ENCODE data around the gene CHPF2.

Gene CHPF2

DNA sequence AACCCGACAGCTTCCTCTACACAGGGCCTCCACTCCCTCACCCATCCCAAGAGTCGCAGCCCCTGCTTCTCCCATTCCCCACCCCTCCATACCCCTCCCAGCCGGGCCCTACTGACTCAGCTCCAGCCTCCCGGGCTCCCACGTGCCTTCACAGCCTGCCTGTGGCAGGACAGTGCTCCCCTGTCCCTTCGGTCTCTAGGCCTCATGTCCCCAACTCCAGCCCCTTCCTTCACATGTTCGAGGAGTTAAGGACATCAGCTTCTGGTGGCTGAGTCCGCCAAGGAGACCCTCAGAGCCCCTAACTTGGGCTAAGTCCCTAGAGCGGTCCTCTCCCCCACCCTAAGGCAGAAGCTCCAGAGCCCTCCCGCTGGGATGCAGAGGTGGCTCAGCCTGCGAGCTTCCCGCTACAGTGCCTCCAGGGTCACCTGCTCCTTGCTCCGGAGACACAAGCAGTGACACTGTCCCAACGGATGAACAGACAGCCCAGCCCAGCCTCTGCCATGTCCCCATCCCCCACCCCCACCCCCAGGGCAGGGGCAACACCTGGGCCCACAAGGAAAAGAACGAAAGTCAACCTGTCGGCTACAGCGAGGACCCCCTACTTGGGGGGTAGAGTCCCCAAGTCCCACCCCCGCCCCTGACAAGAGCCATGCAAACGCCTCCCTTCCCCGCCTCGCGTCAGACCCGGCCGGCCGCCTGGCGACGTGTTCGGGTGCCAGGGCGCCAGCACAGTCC, 15.5 kb downstream of the CHPF2 start:
- DNase-seq: peak; percentile 66

DNA sequence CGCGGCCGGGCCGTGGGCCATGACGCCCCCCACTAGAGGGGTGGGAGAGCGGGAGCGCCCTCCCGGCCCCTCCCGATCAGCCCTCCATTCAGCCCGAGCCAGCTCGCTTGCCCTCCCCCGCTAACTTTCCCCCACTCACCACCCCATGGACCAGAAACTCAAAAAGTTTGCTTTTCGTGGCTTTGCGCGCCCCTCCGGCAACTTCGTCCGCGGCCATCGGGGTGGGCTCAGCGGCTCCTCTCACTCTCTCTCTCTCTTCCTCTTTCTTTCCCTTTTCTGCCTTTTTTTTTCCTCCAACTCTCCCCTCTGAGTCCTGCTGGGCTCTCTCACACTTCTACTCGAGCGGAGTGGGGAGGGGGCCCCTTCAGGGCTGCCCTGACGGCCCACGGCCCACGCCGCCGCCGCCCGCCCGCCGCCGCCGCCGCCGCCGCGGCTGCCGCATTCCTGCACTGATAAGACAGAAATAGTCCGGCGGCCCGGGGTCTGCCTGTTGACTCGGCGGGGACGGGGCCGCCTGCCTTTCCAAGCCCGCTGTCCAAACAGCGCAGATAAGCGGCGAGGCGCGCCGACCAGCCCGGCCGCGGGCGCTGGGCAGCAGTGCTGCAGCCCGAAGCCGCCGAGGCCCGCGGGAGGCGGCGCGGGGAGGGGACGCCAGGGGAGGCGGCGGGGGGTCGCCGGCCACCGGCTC, 16.2 kb downstream of the CHPF2 start, which contains the start of gene SMARCD3:
SMARCD3 (minus strand) TSS at position 349 of the 688 bp plus-strand sequence; CDS start at position 217, 132 bp downstream.
- peak; percentile 82 for DNase-seq

DNA sequence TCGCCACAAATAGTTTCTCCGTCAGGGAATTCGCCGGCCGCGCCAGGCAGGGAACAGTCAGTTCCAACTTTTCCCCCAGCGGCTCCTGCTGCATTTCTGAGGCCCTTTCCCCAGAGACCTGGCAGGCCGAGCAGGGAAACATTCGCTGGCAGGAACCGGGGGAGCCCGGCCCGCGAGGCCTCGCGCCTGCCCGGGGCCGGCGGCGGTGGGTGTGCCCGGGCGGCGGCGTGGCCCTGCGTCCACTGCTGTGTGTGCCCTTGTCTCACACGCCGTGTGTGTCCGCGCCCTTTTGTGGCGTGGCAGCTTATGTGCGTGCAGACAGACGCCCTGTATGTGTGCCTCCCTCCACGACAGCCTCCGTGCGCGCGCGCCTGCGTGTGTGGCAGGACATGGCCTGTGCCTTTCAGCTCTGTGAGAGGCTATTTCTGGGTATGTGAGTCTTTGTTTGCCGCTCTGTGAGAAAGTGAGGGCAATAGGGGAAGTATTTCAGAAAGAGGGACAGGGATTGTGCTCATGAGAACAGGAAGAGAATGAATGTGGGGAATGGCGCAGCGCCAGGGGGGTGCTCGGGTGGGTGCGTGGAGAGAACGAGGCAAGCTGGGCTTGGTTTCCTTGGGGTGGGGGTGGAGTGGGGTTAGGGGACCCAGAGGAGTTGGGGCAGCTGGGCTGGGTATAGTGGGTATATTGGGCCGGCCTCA, 16.9 kb downstream of the CHPF2 start:
- DNase-seq: peak; percentile 79

DNA sequence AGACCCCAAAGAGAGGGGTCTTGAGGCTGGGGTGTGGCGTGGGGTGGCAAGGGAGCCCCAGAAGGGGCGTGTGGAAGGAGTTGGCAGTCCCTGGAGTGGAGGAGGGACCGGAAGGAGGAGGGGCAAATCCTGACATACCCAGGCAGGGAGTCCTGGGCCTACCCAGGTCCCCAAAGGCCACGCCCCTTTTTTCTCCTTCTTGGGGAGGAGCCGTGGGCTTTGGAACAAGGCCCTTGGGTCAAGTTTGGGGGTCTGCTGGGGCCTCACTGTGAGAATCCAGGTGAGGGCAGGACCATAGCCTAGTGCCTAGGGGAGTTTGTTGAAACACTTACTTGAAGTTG, 17.4 kb downstream of the CHPF2 start:
- peak; percentile 76 for DNase-seq

DNA sequence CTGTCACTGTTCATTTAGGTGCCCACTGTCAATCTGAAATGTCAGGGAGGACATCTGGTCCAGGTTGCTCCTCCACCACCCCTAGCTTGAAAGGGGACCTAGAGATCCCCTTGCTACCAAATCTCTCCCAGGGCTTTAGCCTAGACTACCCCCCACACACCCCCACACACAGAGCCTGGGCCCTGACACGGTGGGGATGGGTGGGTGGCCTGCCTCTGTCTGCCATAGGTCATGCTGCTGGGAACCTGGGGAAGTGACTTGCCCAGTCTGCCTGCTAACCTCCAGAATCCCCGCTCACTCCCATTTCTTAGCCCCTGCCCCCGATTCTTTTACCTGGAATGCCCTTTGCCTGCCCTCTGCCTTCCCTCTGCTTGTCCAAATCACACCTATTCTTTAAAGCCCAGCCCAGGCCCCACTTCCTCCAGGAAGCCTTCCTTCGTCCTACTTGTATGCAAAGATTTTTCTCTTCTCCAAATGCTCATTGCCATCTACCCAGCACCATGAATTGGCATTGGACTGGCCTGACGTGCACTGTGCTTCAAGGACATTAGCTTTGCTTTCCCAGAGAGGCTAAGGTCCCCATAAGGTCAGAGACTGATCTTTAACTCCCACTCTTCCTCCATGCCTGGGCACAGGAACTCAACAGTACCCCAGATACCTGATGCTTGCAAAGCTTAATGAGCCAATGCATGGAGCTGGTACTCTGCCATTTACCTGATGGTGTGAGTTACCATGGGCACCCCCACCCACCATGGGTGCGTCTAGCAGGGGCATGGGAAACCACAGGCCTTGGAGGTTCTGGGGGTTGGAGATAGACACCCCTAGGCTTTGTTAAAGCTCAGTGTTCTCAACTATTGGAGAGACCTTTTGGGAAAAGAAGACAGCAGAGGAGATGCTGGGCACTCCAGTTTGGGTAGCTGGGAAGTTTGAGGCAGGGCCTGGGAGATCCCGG, 18.2 kb downstream of the CHPF2 start:
- no peak for DNase-seq

DNA sequence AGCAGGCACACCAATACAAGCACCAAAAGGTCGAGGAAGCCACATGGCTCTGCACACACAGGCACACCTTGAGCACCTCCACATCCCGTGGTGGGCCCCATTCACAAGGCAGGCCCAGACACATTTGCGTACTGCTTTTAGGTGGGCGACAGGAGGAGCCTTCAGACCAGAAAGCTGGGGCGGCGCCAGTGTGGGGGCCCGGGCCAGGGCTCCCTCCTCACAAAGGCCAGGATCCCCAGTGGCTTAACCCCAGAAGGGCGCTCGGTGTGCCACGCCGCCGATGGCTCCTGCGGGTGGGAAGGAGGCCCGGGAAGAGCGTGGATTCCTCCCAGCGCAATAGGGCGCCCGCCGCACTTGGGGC, 19.0 kb downstream of the CHPF2 start:
- peak; percentile 83 for DNase-seq

DNA sequence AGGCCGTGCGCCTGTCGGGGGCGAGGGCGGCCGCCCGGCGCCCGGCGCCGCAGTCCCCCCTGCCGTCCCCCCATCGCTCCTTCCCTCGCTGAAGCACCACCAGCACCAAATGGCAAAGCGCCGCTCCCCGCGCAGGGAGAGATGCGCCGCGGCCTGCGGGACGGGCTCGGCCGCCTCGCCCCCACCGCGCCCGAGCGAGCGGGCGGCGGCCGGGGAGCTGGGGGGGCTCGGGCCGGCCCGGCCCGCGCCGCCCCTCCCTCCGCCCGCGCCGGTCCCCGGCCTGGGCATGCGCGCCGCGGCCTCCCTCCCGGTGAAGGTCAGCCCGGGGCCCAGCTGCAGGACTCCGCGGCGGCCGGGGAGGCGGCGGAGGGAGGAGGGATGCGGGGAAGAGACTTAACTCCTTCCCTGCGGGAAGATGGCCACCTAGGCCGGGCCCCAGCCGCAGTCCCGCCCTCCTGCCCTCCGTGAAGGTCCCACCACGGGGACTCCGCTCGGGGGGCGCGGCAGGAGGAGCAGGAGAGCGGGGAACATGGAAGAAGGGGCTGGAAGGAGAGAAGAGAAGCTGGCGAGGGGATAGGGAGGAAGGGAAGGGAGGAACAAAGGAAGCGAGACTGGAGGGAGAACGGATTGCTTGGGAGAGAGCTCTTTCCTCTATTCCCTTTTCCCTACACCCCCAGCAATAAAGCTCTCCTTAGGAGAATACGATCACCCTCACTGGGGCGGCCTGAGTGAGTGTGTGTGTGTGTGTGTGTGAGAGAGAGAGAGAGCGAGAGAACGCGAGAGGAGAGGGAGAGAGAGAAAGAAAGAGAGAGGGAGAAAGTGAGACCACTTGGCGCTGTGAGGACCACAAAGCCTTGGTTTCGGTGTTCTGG, 19.6 kb downstream of the CHPF2 start:
- DNase-seq: peak; percentile 91

DNA sequence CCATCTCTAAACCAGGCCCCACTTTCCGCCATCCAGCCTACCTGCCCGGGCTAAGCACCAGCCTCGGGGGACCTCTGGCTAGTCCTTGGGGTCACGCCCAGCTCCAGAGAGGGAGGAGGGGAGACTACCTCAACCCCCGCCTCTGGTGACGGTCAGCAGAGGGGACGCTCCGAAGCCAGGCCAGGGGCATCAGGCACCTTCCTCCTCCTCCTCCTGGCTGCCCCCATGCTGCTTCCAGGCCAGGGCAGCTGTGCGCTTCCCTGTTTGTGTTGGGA, 20.2 kb downstream of the CHPF2 start:
- no peak for DNase-seq

DNA sequence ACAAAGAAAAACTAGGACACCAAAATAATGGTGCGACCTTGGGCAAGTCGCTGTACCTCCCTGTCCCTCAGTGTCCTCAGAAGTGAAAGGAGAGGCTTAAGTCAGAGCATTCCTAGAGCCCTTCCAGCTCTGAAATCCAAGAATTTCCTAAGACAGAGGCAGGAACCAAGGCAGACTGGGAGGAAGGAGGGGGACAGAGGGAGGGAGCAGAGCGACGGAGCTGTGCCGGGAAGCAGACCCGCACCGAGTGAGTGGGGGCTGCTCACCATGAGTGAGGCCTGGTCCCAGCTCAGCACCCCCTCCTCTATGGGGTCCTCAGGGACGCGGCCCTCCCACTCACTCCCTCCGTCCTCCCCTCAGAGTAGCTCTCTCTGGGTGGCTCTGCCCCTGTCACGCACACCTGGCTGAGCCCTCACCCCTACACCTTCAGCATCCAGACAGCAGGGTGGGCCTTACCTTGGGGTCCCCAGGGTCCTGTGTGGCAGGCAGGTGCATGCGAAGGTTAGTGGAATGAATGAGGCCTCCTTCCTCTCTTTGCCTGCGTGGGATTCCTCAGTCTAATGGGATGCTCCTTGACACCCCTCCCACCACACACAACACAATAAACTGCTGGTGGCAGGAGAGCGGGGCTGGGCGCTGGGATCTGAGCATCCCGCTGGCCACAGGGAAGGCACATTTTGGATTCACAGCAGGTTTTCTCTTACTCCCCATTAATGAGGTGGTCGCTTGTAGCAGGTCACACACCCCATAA, 20.9 kb downstream of the CHPF2 start:
- no peak for DNase-seq

DNA sequence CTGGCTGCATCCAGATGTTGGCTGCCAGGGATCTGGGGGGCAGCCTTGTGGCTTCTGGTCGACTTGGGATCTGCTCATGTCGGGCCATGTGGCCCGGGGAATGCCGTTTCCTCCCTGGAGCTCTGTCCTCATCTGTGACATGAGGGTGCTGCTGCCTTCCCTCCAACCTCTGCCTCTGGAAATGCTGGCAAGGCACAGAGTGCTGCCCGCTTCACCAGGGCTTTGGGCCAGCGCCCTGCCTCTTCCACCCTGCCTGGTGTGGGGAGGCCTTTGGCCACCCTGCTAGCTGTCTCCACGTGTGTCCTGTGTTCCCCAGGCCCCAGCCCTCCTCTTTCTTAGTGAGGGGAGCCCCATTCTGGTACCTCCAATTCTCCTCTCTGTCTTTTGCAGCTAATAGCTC, 22.0 kb downstream of the CHPF2 start:
- DNase-seq: no peak

DNA sequence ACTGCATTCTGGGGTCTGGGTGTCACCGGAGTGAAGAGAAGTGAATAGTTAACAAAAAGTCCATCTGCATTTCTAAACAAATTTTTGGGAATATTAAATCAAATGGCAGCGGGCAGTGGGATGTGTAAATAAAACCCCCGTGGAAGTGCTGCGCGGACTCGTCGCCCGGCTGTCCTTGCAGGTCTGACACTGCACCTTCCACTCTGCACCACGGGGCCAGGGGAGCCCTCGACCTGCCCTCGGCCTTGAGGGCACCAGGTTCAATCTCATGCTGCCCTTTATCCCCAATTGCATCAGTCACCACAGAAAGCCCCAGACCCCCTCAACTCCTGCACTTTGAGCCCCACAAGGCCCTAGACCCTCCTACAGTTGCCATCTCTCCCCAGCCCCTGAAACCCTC, 22.6 kb downstream of the CHPF2 start:
- no peak for DNase-seq

DNA sequence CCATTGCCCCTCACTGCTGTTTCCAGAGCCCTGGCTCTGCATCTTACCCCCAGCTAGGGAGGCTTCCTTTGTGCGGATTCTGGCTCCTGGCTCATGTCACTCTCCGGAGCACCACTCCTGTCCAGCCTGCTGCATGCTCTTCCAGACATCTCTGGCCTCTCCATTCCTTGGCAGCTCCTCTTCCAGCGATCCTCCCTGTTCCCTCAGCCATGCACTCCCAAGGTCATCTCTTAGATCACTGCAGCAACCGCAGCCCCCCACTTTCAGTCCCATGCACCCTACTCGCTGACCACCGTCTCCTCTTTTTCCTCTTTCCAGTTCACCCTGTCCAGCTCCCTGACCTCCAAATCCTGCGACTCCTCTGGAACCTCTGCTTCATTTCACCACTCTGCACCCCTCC, 23.1 kb downstream of the CHPF2 start:
- no peak for DNase-seq

DNA sequence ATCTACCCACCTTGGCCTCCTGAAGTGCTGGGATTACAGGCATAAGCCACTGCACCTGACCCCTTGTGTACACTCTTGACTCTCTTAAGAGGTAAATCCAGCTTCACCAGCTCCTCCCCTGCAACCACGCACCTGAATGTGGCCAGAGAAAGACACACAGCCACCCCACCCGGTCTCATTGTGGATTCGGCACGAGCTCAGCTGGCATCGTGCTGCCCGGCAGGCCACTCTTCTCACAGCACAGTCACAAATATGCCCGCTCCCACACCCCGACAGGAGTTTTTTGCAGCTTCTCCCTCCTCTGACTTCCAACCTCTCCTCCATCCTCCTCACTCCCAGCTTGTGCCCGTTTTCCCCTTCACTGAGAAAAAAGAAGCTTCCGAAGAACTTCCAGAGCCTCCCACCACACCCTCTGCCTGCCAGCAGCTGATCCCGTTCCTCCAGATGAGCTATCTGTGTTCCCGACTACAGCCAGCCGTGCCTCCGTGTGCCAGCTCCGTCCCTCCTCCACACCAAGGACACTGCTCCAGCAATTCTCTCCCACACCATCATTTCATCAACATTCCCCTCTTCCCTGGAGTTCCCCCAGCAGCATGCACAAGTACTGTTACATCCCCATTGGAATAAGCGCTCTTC, 24.2 kb downstream of the CHPF2 start:
- DNase-seq: no peak

DNA sequence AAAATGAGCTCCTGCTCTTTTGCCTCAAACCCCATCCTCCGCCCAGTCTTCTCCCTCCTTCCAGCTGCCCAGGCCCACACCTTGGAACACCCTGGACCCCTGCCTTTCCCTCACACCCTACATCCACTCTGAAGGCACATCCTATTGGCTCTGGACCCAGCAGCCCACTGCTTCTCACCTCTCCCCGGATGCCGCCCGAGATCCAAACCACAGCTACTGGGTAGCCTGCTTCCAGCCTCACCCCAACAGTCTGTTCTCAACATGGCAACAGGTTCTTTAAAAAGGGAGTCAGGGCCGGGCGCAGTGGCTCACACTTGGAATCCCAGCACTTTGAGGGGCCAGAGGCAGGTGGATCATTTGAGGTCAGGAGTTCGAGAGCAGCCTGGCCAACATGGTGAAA, 25.7 kb downstream of the CHPF2 start:
- DNase-seq: no peak

DNA sequence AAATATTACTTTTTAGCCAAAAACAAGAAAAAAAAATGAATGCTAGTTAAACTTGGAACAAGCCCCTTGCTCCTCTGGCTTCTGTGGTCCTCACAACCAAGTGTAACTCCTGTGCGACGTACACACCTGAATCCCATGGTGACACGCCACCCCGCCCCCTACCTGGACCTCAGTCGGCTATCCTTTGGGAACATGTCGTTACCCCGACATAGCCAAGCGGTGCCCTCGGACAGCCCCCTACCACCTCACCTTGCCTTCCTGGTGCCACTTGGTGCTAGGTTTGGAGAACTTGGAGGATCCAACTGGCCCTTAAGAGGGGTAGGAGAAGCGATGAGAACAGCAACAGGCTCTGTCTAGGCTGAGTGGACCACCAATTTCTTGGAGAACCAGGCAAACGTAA, 28.2 kb downstream of the CHPF2 start:
- no peak for DNase-seq

DNA sequence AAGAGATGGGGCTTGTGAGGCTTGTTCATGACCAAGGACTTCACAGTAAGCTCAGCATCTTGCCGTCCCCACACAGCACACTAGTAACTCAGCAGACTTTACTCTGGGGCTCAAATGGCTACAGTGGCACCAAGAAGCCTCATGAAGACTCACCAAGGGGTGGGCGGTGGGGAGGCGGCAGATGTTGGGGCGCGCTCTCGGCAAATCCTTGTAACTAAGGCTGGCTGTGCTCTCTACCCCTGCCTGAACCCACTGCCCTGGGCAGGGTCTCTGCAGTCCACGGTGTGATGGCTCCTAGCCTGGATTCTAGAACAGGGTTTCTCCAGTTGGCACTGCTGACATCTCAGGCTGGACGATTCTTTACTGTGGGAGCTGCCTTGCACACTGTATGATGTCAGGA, 28.6 kb downstream of the CHPF2 start:
- DNase-seq: no peak

DNA sequence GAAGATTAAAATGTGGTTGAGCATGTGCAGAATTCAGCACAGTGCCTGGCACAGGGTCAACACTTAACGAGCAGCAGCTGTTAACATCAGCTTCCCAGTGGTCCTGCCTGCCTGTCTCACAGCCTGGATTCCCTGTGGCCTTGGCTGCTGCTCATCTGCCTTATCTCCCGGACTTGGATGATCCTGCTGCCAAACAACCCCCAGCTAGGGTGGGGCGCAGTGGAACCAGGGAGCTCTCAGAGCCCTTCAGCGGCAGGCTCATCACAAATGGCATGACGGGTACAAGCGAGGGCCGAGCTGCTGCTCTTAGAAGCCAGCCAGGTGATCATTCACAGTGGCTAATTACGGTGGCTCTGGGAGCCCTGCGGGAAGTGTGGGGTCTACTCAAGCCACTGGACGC, 29.2 kb downstream of the CHPF2 start:
- DNase-seq: no peak

DNA sequence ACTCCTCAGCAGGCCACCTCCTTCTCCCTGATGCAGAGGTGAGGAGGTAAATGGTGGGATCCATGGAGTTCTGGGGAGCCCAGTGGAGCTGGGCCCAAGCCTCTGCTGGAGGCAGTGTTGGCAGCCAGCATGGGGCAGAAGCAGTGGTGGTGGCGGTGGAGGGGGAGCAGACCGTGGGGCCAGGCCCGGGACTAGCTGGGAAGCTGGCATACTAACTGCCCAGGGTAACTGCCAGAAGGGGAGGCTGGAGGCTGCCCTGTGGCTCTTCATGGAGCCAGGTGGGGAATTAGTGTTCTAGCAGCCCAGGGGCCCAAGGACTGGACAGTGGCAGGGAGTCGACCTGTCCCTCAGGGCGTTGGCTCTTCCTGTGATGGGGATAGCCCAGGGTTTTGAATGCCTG, 32.3 kb downstream of the CHPF2 start:
- no peak for DNase-seq

DNA sequence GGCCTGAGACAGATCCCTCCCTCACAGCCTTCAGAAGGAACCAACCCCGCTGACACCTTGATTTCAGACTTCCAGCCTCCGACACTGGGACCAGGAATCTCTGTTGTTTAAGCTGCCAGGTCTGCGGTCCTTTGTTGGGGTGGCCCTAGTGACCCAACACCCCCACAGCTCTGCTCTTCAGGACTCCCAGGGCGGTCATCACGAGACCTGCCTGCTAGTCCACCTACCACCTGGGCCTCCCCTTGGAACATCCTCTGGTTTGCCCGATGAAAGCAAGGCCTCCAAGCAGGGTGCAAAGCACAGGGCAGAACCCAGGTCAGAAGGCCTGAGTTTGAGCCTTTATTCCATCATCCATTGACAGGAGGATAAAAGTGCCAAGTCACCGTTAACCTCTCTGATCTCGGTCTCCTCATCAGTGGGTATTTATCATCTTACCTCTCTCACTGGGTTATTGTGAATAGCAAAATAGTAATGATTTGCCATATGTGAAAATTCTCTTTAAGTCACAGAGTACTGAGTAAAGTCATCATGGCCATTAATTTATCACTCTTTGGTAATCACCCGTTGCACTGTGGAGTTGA, 33.2 kb downstream of the CHPF2 start:
- DNase-seq: no peak

DNA sequence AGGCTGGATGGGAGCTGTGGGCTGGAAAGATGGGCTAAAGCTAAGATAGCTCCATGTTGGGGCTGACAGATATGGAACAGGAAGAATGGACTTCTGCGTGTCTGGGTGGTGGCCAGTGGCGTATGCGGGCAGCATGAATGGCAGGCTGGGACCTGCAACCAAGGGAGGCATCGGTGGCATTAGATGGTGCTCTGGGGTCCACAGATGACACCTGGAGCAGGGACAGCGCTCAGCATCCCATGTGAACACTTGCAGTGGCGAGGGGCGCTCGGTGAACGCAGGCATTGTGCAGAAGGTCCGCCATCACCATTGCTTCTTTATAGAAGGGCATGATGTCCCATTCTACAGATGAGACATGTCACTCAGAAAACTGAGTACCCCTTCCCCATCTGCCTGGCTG, 37.2 kb downstream of the CHPF2 start:
- no peak for DNase-seq
